SW480 (cell line): ENCODE data around the gene GID4.

Experiments
- DNase-seq: peaks from one replicate; pipeline ENCODE4 v3.0.0-alpha.2; 2016; ENCODE audit warnings: low spot score

Gene GID4

DNA sequence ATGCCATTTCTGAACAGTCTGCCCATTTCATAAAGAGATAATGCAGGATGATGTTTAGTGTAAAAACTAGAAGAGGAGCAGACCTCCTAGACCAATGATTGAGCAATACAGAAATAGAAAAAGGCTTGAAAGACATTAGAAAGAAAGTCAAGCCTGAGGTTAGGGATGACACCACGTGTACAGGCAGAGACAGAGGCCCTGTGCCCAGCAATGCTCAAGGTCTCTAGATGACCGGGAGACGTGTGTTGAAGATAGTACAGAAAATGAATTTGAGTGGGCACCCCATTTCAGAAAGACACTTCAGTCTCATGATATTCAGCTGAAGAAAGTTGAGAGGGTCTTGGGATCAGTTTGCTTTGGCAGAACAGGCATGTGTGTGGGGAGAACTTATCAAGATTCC lies 5.4 kb downstream of the GID4 start:
- no peak for DNase-seq

DNA sequence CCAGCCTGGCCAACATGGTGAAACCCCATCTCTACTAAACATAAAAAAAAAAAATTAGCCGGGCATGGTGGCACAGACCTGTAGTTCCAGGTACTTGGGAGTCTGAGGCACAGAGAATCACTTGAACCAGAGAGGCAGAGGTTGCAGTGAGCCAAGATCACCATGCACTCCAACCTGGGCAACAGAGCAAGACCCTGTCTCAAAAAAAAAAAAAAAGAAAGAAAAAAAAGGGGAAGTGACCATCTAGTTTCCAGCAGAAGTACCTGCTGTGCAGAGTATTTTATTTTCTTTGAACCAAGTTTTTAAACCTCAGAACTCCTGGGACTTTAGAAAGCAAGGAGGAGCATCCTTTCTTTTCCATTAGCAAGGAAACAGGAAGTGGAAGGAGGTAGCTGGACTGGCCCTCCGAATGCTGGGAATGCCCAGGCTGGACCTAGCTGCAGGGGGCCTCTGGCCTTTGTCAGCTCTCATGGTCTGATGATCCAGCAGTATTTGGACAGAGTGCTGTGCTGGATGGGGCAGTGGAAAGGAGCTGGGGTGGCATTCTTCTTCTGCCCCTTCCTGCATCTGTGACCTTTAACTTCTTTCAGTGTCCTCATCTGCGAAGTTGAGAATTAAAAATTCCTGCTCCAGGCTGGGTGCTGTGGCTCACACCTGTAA lies 6.6 kb downstream of the GID4 start:
- no peak for DNase-seq

DNA sequence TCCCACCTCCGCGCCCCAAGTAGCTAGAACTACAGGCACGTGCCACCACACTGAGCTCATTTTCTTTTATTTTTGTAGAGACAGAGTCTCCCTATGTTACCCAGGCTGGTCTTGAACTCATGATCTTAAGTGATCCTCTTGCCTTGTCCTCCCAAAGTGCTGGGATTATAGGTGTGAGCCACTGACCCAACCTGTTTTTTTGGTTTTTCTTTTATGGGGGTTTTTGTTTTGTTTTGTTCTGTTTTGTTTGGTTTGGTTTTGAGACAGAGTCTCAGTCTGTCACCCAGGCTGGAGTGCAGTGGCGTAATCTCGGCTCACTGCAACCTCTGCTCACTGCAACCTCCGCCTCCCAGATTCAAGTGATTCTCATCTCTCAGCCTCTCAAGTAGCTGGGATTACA lies 16.4 kb downstream of the GID4 start:
- no peak for DNase-seq

DNA sequence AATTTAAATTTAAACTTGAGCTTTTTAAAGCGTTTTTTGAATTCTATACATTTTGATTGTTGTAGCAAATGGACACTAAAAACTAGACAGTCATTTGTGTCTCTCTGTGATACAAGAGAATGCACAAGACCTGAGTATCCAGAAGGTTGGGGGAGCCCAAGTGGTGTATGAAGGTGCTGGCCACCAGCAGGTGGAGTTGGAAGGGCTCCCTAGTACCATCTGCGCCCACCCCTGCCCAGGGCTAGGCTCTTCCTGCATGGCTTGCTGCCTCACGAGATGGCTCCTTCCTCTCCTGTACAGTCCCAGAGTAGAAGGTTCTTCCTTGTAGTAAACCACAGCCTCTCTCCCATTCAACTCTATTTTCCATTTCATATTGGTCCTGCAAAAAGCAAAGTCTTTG lies 17.0 kb downstream of the GID4 start:
- no peak for DNase-seq

DNA sequence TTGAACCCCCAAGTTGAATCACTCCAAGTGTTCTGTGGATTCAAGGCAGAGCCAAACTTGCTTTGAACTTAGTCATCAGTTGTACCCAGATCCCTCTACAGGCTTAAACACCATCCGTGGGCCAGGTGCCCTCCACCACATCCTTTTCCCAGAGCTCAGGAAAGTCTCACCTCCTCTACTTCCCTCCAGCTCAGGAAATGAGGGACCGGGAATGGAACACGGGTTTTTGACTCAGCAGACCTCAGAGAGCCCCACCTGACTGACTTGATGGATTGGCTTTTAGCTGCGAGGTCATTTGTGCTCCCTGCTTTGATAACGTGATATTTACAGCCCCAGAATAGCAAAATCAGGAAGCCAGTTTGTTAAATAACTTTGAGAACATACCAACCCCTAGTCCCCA lies 20.1 kb downstream of the GID4 start:
- DNase-seq = no peak

DNA sequence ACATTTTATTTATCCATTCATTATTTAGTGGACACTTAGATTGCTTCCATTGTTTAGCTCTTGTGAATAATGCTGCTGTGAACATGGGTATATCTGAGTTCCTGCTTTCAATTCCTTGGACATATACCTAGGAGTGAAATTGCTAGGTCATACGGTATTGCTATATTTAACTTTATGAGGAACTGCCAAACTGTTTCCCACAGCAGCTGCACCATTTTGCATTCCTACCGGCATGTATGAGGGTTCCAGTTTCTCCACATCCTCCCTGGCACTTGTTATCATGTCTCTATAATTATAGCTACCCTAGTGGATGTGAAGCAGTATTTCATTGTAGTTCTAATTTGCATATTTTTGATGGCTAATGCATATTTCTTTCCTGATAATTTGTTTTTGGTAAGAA lies 24.8 kb downstream of the GID4 start:
- no peak for DNase-seq

DNA sequence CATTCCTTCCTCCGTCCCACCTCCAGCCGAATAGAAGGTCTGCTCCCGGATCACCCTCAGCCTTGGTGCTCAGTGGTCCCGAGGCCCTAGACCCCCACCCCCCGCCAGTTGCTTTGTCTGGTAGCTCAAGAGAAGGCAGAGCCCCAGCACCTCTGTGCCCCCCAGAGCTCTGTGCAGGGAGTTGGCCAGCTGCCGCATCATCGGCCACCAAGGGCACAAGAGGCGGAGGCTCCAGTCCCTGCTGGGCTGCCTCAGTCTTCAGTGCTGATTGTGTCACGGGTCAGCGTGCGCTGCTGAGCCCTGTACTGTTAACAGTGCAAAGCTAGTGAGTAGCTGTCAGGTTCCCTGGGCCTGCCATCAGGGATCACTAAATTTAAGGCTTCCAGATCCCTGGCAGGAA lies 26.3 kb downstream of the GID4 start:
- no peak for DNase-seq

GRCh38 chr17:18066866-18067265 lies 27.7 kb downstream of the GID4 start:
- no peak for DNase-seq

- peak; percentile 56 for DNase-seq
Observed at GRCh38 chr17:18069101-18069500, 29.9 kb downstream of the GID4 start.

DNA sequence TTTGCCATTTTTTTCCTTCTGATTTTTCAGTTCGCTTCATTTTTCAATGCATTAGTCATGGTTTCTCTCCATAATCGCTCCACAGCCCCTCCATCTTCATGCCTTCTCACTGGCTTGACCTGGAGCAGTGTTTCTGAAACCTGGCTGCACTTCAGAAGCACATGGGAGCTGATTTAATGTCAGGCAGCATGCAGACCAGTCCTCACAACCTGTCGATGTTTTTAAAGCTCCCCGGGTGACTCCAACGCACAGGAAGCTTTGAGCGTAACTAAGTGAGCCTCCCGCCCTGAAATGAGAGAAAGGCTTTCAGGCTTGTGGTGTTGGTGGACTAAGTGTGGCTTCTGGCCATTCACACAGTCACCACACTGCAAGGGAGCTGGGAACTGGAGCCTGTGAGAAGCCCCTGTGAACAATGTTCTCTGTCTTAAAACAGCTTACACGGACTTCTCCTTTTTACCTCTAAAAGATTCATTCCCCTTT lies 31.7 kb downstream of the GID4 start:
- DNase-seq = peak; percentile 59

DNA sequence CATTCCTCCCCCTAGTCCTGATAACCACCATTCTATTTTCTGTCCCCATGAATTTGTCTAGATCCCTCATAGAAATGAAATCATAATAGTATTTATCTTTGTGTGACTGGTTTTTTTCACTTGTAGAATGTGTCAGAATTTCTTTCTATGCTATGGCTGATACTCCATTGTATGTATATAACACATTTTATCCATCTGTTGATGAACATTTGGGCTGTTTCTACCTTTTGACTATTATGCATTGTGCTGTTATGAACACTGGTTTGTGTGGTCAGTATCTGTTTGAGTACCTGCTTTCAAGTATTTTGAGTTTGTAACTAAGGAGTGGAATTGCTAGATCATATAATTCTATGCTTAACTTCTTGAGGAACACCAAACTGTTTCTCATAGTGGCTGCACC lies 32.5 kb downstream of the GID4 start:
- no peak for DNase-seq

DNA sequence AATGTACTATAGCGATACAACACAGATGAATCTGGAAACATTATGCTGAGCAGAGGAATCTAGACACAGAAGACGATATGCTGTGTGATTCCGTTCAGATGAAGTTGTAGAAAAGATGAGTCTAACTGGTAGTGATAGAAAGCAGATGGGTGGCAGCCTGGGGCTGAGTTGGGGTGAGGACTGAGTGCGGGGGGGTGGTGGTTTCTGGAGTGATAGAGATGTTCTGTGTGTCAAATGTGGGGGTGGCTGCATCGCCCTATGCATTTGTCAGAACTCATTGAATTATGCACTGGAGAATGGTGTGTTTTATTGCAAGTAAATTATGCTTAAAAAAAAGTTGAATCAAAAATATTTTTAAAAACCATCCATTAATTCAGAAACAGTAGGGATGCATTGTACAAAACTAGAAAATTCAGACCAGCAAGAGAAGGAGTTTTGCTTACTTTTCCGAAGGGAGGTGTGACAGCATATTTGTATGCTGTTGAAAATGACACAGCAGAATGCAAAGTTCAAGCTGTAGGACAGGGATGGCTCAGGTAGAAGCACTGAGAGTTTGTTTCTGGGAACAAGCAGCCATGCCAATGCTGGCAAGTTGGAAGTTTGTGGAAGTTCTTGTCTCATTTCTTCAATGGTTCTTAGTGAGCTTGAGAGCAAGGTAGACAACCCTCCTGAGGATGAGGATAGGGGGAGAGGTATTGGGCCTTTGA lies 35.5 kb downstream of the GID4 start:
- no peak for DNase-seq

DNA sequence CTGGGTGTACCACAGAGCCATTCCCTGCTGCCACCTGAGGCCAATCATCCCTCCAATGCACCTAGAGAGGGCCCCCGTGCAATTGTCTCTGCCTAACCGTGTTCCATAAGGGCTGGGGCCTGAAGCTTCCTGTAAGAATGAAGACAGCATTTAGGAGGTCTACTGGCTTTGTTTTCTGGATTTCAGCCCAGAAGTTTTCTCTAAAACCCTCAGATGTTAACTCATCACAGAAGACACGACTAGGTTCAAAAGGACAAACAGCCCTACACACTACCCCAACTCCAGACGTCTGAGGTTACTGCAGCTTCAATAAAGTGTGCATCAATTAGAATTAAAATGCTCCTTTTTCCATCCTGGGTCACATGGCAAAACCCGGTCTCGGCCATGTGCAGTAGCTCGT lies 37.7 kb downstream of the GID4 start:
- DNase-seq = no peak

DNA sequence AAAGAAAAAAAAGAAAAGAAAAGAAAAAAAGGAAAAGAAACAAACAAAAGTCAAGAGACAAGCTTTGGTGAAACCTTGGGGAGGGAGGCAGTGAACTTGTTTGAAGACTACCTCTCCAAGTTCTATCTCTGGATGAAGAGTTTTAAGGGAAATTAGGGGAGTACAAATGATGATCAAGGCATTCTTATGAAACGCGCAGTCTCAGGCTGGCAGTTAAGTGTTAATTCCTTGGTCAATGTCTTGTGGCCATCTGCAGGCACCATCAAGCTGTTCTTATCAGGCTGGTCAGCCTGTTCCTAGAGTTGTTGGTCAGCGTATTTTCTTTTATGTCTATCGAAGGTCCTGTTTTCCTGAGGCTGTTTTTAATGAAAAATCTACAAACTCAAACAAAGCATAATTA lies 40.3 kb downstream of the GID4 start:
- no peak for DNase-seq

- no peak for DNase-seq
Observed at GRCh38 chr17:18084256-18084655, 45.0 kb downstream of the GID4 start.

DNA sequence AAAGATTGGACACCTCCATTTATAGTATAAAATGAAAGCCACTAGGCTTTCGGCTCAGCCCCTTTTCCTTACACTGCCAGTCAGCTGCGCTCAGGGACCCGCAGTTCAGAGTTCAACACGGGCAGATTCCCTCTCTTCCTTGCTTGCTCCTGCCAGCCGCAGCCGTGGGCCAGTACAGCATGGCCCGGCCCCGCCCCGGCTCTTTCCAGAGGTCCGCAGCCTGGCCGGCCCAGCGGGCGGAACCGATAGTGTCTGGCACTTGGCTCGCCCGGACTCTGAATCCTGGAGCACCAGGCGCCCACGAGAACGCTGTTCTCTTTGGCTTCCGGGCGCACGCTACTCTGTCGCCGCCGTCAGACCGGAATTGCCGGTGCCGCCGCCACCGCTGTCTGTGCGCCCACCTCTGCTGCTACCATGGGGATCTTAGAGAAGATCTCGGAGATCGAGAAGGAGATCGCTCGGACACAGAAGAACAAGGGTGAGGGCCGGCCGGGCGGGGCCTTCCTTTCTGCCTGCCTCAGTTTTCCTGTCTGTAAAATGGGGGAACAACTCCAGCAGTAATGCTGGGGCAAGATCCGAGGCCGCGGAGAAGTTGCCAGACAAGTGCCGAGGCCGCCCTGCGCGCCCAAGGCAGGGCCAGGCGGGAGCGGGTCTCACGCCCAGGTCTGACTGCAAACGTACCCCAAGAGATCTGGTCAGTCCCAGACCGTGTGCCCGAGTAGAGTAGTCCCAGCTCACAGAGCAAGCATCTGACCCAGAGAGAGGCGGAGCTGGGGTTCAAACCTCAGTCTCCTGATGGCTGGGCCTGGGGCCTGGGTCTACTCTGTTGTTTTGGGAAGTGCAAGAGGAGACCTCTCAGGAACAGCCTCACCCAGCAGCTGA lies 48.6 kb downstream of the GID4 start, which contains the start of gene DRG2:
Gene DRG2 (plus strand): TSS at position 339 of the 882 bp plus-strand sequence. CDS start 76 bp downstream, at position 415.
- peak; percentile 89 for DNase-seq

DNA sequence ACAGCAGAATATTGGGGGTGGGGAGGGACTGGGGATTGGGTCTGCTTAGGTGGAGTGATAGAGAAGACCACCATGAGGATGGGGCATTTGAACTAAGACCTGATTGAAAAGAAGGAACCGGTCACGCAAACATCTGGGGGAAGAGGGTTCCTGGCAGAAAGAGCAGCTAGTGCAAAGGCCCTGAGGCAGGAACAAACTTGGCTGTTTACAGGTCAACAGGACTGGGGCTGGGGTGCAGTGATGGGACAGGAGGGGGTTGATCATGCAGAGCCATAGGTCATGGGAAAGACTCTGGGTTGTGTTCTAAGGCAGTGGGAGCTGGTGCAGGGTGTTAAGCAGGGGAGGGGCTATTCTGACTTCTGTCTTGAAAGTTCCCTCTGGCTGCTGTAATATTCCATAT lies 50.4 kb downstream of the GID4 start:
- no peak for DNase-seq

DNA sequence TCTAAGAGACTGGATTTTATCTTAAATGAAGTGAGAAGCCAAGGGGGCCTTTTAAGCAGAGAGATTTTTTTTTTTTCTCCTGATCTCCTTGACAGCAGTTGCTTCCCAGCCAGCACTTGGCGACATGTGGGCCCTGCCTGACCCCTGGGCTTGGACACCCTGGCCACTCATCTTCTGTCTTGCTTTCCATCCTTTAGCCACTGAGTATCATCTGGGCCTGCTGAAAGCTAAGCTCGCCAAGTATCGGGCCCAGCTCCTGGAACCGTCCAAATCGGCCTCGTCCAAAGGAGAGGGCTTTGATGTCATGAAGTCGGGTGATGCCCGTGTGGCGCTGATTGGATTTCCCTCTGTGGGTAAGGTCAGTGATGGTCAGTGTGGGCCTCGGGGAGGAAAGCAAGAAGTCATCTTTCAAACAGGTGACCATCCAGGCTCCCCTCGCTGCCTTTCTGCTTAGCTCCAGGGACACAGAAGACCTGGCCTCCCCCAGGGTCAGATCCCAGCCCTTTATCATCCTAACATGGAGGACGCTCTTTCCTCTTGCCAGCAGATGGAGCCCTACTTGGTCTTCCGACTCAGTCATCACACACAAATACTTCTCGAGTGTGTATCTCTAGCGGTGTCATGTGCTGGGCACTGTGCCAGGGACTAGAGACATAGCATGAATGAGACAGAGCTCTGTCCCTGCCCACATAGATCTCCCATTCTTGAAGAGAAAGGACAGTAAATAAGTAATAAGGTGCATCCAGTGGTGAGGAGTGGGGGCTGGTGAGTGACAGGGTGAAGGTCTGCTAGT lies 54.6 kb downstream of the GID4 start:
- peak; percentile 58 for DNase-seq

DNA sequence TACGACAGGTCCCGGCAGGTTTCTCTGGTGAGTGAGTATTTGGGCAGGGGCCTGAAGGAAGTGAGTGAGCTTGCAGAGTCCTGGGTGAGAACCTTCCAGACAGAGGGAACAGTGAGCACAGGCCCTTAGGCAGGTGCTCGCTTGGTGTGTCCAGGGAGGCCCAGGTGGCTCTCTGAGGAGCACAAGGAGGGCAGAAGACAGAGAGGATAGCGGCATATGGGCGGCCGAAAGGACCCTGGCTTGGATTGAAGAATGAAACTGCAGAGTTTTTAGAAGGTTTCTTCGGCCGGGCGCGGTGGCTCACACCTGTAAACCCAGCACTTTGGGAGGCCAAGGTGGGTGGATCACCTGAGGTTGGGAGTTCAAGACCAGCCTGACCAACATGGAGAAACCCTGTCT lies 55.2 kb downstream of the GID4 start:
- DNase-seq = no peak

GRCh38 chr17:18099516-18099915 lies 60.3 kb downstream of the GID4 start:
- no peak for DNase-seq

GRCh38 chr17:18100616-18101015 lies 61.4 kb downstream of the GID4 start:
- no peak for DNase-seq

DNA sequence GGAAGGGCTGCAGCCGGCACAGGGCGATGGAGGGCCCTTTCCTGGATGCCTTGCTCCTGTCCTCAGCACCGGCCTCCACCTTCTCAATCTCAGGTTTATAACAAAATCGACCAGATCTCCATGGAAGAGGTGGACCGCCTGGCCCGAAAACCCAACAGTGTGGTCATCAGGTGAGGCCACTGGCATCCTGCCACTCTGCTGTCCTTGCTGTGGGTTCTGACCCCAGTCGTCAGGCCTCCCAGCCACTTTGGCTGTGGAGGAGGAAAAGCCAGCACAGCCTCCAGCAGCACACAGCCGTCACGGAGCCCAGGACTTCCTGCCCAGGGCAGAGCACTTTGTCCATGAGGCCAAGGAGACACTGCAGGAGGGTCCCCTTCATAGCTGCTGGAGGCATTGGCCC lies 62.6 kb downstream of the GID4 start:
- no peak for DNase-seq
